Measurements from ENCODE around the gene AMPD2. TPM values are rescaled to one million over a fixed set of nuclear protein-coding genes. Genes with fewer than 3 reads are reported as not detected.
A peak's percentile ranks its signal among the peaks of the same experiment; 100 is the strongest.

The AMPD2 gene
- total and polyA plus RNA-seq, 9 of the 15 experiments (the other 6 are each of a cell fraction or from before 2014, with no cell fraction given): 2.0 to 77.7 (median 28.2) TPM

DNA sequence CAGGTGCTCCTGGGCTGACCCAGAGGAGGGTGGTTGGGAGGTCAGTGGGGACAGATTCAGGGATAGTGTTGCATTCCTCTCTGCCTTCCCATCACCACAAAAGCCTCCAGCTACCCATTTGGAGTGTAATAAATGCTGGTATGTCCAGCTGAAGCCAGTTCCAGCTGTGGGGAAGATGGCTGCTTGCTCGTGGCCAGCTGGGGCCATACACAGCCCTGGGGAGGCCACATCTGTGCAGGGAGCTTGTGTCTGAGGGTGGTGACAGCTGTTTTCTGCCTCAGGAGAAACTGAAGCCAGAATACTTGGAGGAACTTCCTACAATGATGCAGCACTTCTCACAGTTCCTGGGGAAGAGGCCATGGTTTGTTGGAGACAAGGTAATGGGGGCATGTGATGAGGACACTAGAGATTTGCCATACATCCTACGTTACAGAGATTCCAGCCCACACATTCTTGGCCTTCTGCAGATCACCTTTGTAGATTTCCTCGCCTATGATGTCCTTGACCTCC lies 39.0 kb downstream of the AMPD2 start:
- H3K9ac ChIP-seq (ENCODE audit: insufficient read depth in 1 of 2, low read depth in 2 of 2, low read length in 2 of 2): peak overlapping the region in 1 of 2 experiments; percentile 77; a peak in 2 of 4 replicates
- WGBS (ENCODE audit: insufficient coverage, low coverage, missing lambda C conversion rate): 25% methylated on average over 3 of the region's 3 CpGs
- H3K36me3 ChIP-seq (ENCODE audit: control insufficient read depth, insufficient read depth, low read length): peaks cover 14% of the 10 kb centered on the region; the same call in 2 of the 3 replicates
- H3K4me1 ChIP-seq (replicated peaks in 1 of 2; ENCODE audit: control insufficient read depth in 2 of 2, insufficient read depth in 2 of 2, low read length in 2 of 2): peaks cover 0 to 24% of the 10 kb centered on the region in 2 experiments; a peak in 3 of 5 replicates
- H3K9me1 ChIP-seq (ENCODE audit: control insufficient read depth, insufficient read depth, low read length): no peaks in the 10 kb centered on the region
- intact Hi-C loops (cut with micrococcal nuclease) (no loop called here), in situ Hi-C loops (cut with MboI) (no loop called here)
- H3K27me3 ChIP-seq (ENCODE audit: control insufficient read depth in 2 of 2, insufficient read depth in 2 of 2, low read length in 2 of 2): no peaks in the 10 kb centered on the region
- DNase-seq (ENCODE audit: extremely low read depth in 1 of 4, low spot score in 3 of 4): no peak
- no peak overlapping the region for H3K4me2 ChIP-seq (ENCODE audit: insufficient read depth, low read length)
- no peak overlapping the region for H3K27ac ChIP-seq (ENCODE audit: extremely low read depth, low read depth, low read length)
- H3K79me2 ChIP-seq (ENCODE audit: control insufficient read depth, insufficient read depth, low read length): 0 out of 3 replicates have a peak, but pooled peaks cover 2% of the 10 kb centered on the region
- no peak overlapping the region for H3K4me3 ChIP-seq
- no peak for ATAC-seq
- no peak overlapping the region for H2AFZ ChIP-seq (ENCODE audit: low read depth, low read length)
- no TSS peak for BruUV-seq (replicated peaks)
- no peak for FAIRE-seq
- H3K9me3 ChIP-seq (replicated peaks; ENCODE audit: control insufficient read depth, insufficient read depth, low read depth, low read length): no peaks in the 10 kb centered on the region
- H4K20me1 ChIP-seq (replicated peaks; ENCODE audit: control insufficient read depth, insufficient read depth, low read length): no peaks in the 10 kb centered on the region
- ChIA-PET CTCF (ENCODE audit: low intra/inter-chr PET ratio) (no interaction called here), POLR2A (interaction anchor here (0.7 to 1.6 kb wide), 4 partner anchors 9 to 20 kb away, joined by 3 to 4 read pairs (median 3); partner anchors contain the start of gene GSTM2)
- TF ChIP-seq, protein P1, sequence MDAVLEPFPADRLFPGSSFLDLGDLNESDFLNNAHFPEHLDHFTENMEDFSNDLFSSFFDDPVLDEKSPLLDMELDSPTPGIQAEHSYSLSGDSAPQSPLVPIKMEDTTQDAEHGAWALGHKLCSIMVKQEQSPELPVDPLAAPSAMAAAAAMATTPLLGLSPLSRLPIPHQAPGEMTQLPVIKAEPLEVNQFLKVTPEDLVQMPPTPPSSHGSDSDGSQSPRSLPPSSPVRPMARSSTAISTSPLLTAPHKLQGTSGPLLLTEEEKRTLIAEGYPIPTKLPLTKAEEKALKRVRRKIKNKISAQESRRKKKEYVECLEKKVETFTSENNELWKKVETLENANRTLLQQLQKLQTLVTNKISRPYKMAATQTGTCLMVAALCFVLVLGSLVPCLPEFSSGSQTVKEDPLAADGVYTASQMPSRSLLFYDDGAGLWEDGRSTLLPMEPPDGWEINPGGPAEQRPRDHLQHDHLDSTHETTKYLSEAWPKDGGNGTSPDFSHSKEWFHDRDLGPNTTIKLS (IDR thresholded peaks at IDR 0.05; ENCODE audit: borderline replicate concordance, low read depth): no peak
- TF ChIP-seq, protein P2, sequence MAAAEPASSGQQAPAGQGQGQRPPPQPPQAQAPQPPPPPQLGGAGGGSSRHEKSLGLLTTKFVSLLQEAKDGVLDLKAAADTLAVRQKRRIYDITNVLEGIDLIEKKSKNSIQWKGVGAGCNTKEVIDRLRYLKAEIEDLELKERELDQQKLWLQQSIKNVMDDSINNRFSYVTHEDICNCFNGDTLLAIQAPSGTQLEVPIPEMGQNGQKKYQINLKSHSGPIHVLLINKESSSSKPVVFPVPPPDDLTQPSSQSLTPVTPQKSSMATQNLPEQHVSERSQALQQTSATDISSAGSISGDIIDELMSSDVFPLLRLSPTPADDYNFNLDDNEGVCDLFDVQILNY (CRISPR knock-in tag; IDR thresholded peaks at IDR 0.05): no peak
- TF ChIP-seq TRIM24 (IDR thresholded peaks at IDR 0.05): no peak
- TF ChIP-seq NONO (IDR thresholded peaks at IDR 0.05; ENCODE audit: low read depth in 2 of 2, low read length in 1 of 2): no peak
- TF ChIP-seq DIDO1 (tag; IDR thresholded peaks at IDR 0.05; ENCODE audit: low read depth): no peak
- TF ChIP-seq C11orf30 (IDR thresholded peaks at IDR 0.05; ENCODE audit: low read depth): peak; percentile 59; the same call in 1 of the 2 replicates
- peak; percentile 29 for TF ChIP-seq REST (IDR thresholded peaks at IDR 0.05; ENCODE audit: borderline replicate concordance)
- no peak for TF ChIP-seq REST (CRISPR knock-in tag; IDR thresholded peaks at IDR 0.05; ENCODE audit: low read depth)
